HUES48 (cell line): ENCODE data around the gene ACSBG1.
A peak's percentile ranks its signal among the peaks of the same experiment; 100 is the strongest.

Source experiments
- H3K27ac ChIP-seq: one replicate; pipeline ENCODE4 v1.7.0; 2013; ENCODE audit warnings: low read depth, low read length, inconsistent platforms
- H3K27me3 ChIP-seq: 2 replicates; pipeline ENCODE4 v1.6.1; 2013; ENCODE audit warnings: mild to moderate bottlenecking, low read length; ENCODE audit not compliant: control insufficient read depth, insufficient read depth
- H3K36me3 ChIP-seq: 2 replicates; pipeline ENCODE4 v1.6.1; 2013; ENCODE audit warnings: low read length; ENCODE audit not compliant: control insufficient read depth, insufficient read depth
- H3K4me1 ChIP-seq: 2 replicates; pipeline ENCODE4 v1.6.1; 2013; ENCODE audit warnings: mild to moderate bottlenecking, low read length; ENCODE audit not compliant: control insufficient read depth, insufficient read depth
- H3K4me3 ChIP-seq: 2 replicates; pipeline ENCODE4 v1.5.1; 2013; ENCODE audit warnings: mild to moderate bottlenecking, low read depth, low read length
- H3K9ac ChIP-seq: 2 replicates; pipeline ENCODE4 v1.6.1; 2013; ENCODE audit warnings: mild to moderate bottlenecking, low read depth, low read length, moderate library complexity
- H3K9me3 ChIP-seq: 2 replicates; pipeline ENCODE4 v1.6.1; 2013; ENCODE audit warnings: low read length; ENCODE audit not compliant: control insufficient read depth, insufficient read depth

Gene ACSBG1, protein sequence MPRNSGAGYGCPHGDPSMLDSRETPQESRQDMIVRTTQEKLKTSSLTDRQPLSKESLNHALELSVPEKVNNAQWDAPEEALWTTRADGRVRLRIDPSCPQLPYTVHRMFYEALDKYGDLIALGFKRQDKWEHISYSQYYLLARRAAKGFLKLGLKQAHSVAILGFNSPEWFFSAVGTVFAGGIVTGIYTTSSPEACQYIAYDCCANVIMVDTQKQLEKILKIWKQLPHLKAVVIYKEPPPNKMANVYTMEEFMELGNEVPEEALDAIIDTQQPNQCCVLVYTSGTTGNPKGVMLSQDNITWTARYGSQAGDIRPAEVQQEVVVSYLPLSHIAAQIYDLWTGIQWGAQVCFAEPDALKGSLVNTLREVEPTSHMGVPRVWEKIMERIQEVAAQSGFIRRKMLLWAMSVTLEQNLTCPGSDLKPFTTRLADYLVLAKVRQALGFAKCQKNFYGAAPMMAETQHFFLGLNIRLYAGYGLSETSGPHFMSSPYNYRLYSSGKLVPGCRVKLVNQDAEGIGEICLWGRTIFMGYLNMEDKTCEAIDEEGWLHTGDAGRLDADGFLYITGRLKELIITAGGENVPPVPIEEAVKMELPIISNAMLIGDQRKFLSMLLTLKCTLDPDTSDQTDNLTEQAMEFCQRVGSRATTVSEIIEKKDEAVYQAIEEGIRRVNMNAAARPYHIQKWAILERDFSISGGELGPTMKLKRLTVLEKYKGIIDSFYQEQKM

DNA sequence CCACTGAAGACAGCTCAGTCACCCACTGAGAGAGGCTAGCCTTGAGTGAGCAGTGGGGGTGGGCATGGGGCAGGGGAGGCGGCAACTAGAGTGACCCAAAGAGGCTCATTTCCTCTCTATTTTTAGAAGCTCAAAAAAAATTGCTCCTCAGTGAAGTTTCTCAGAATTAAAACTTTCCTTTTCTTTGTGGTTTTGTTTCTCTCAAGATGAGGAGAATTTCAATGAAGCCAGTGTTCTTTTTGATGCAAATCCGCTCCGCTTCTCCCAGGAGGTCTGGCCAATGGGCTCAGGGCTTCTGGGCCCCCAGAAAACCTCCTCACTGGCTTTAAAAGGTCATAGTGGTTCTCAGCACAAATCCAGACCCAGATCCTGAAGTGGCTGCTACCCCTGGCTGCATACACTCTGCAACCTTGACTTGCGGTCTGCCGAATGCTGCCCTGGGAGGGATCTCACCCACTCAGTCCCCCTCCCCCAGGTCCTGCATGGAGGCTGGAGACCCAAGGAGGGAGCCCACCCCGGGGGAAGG is at the start of gene ACSBG1:
TSS of gene ACSBG1 (minus strand) at position 51 of the 526 bp plus-strand sequence. CDS start 64 bp downstream, outside the sequence.
- Histone ChIP-seq H3K27me3 (no peaks in the 10 kb centered on the region), H3K4me3 (no peak within 1 kb of the TSS), H3K27ac (peak within 1 kb of the TSS; percentile 39), H3K36me3 (no peaks in the 10 kb centered on the region), H3K9ac (no peak within 1 kb of the TSS), H3K9me3 (no peaks in the 10 kb centered on the region), H3K4me1 (peaks cover 17% of the 10 kb centered on the region)

DNA sequence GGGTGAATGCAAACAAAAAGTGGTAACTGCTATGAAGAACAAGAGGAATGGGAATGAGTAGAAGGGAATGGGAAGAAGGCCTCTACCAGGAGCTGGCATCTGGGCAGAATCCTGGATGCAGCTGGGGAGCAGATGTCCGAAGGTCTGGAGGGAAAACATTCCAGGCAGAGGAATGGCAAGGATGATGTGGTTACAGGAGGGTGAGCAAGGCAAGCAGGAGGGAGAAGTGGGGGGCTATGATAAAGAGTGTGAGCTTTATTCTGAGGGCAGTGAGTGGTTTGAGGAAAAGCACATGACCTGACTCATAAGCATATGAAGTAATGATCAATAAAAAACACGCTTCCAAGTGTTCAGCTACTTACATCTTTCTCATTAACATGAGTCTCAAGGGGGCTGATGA is 48.0 kb upstream of the ACSBG1 start:
- no peak overlapping the region for H3K4me3 ChIP-seq
- H3K27ac ChIP-seq: no peak overlapping the region
- H3K36me3 ChIP-seq: peaks cover 50% of the 10 kb centered on the region
- H3K4me1 ChIP-seq: no peaks in the 10 kb centered on the region
- no peaks in the 10 kb centered on the region for H3K27me3 ChIP-seq
- H3K9me3 ChIP-seq: no peaks in the 10 kb centered on the region
- H3K9ac ChIP-seq: no peak overlapping the region

DNA sequence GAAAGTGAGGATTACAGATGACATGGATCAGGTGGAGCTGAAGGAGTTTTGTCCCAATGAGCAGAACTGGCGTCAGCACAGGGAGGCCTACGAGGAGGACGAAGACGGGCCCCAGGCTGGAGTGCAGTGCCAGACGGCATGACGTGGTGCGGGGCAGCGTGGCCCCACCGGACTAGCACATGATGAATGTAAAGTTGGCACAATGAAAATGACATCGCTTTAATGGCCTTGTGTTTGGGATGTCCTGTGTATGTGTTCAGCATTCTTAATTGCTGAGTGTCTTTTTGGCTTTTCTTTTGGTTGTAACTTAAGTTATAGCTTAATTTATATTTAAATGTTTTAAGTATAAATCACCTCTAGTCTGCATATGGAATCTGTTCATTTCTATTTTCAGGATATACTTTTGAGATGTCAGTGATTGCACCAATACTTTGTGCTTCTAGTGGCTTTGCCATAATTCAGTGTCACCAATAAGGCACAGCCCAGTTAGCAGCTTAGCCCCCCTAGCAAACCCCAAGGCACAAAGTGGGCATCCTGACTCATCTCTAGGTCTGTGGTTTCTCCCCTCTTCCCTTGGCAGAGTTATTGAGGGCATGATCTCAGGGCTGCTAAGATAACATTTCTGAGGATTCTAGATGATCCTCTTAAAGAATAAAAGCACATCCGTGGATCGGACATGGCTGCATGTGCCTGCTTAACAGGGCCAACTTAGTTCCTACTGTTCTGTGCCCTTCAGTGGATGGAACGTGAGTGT is 46.1 kb upstream of the ACSBG1 start:
- Histone ChIP-seq H3K27ac (no peak overlapping the region), H3K9me3 (no peaks in the 10 kb centered on the region), H3K9ac (no peak overlapping the region), H3K27me3 (no peaks in the 10 kb centered on the region), H3K4me1 (no peaks in the 10 kb centered on the region), H3K4me3 (no peak overlapping the region), H3K36me3 (peaks cover 33% of the 10 kb centered on the region)

DNA sequence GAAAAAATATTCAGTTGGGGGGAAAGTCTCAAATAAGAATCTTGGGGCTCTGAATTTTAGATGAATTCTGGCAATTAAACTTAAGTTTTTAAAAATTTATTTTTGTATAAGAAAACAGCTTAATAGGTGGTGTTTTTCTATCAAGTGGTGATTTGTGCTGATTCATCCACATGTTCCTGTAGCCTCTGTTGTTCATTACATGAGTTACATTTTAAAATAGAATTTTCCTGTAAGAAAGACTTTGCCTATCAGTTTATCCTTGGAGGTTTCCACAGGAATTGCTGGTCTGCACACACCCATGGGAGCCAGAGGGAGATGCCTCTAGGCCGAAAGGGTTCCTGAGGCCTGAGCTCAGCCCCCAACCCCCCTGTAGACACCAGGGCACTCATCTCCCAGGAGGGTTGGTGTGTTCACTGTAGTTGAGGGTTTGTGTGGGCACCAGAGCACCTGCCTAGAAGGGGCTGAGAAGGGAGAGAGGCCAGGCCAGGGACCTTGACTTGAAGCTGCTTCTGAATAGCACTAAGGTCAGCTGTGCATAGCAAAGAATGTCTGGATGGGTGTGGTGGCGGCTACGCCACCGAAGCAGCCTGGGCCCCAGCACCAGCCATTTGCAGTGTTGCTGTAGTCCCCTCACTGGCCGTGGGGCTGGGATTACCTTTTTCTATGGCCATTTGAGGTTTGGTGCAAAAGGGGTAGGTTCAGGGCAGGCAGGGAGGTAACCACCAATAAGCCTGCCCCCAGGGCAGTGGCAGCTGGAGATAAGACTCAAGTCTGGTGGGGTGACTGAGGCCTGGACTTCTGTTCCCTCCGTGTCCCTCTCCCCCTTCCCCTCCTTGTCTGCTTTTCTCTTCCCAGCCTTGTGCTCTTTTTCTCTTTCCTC is 41.9 kb upstream of the ACSBG1 start:
- no peaks in the 10 kb centered on the region for H3K27me3 ChIP-seq
- peaks cover 4% of the 10 kb centered on the region; the same call in 1 of the 2 replicates for H3K36me3 ChIP-seq
- H3K4me3 ChIP-seq: no peak overlapping the region
- no peaks in the 10 kb centered on the region for H3K4me1 ChIP-seq
- no peaks in the 10 kb centered on the region for H3K9me3 ChIP-seq
- no peak overlapping the region for H3K9ac ChIP-seq
- no peak overlapping the region for H3K27ac ChIP-seq

DNA sequence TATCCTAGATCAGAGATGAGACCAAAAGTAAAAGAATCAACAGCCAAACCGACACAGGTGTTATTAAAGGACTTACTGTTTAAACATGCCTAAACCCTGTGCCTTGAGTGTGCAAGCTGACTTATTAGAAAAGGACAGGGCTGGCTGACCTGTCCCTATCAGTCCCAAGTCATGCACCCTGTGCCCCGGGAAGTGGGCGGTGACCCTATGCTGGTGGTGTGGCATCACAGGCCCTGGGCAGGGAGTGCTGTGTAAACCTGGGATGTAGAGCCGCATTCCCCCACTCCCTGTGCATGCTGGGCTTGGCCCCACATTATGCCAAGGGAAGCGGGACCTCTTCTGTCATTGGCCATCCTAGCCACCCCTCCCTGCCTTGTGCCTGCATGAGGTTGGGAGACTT is 40.6 kb upstream of the ACSBG1 start:
- no peak overlapping the region for H3K4me3 ChIP-seq
- no peaks in the 10 kb centered on the region for H3K36me3 ChIP-seq
- no peaks in the 10 kb centered on the region for H3K4me1 ChIP-seq
- no peak overlapping the region for H3K27ac ChIP-seq
- H3K9me3 ChIP-seq: no peaks in the 10 kb centered on the region
- no peaks in the 10 kb centered on the region for H3K27me3 ChIP-seq
- H3K9ac ChIP-seq: no peak overlapping the region

DNA sequence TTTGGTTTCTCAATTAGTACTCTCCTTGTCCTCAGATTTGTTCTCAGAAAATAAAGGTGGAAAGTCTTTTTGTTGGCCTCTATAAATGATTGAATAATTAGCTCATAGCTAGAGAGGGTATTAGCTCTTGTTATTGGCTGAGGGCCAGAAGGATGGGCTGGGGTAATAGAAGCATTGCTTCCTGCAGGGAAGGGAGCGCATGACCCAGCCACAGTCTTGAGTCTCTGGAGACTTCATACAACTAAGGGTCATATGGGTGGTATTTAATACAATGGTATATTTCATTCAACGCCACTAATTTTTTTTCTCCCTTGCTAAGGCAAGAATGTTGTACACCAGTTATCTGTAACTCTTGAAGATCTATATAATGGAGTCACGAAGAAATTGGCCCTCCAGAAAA is 38.4 kb upstream of the ACSBG1 start:
- H3K9me3 ChIP-seq: no peaks in the 10 kb centered on the region
- no peaks in the 10 kb centered on the region for H3K36me3 ChIP-seq

DNA sequence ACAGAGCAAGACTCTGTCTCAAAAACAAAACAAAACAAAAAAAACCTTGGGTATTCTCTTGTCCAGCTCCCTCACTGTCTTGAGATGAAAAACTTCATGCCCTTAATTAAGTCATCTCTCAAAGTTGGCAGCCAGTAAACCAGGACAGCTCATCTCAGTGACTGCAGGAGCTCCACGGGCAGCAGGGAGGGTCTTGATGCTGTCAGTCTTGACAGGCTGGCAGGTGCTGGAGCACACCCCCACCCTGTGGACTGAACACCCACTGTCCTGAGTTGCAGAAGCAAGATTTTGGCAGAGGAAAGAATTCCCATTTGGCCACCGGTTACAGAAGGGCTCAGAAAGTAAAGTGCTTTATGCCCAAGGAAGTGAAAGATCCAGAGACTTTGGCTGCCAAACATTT is 38.0 kb upstream of the ACSBG1 start:
- Histone ChIP-seq H3K4me1 (no peaks in the 10 kb centered on the region), H3K27me3 (no peaks in the 10 kb centered on the region), H3K9ac (no peak overlapping the region), H3K36me3 (no peaks in the 10 kb centered on the region), H3K4me3 (no peak overlapping the region), H3K27ac (no peak overlapping the region), H3K9me3 (no peaks in the 10 kb centered on the region)

More for the DNA sequence above, 38.4 kb upstream of the ACSBG1 start:
- no peaks in the 10 kb centered on the region for H3K4me1 ChIP-seq
- H3K27me3 ChIP-seq: no peaks in the 10 kb centered on the region
- no peak overlapping the region for H3K4me3 ChIP-seq
- no peak overlapping the region for H3K9ac ChIP-seq
- no peak overlapping the region for H3K27ac ChIP-seq

DNA sequence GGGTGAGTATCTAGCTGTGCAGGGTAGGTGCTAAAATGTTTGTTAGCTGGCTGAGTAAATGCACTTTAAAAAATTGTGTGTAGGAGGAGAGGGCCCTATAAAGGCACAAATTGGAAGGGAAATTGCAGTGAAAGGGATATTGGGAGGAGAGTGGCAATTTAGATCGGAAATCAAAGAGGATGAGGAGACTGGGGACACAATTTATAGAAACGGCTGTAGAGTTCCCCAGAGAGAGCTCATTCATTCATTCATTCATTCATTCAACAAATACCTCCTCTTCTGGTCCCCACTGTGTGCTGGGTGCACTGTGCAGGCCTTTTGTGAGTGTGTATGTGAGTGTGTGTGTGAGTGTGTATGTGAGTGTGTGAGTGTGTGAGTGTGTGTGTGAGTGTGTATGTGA is 32.4 kb upstream of the ACSBG1 start:
- Histone ChIP-seq H3K36me3 (no peaks in the 10 kb centered on the region), H3K9ac (no peak overlapping the region), H3K4me3 (no peak overlapping the region), H3K9me3 (no peaks in the 10 kb centered on the region), H3K4me1 (peaks cover 5% of the 10 kb centered on the region; the same call in 1 of the 2 replicates), H3K27ac (no peak overlapping the region), H3K27me3 (peaks cover 22% of the 10 kb centered on the region)

DNA sequence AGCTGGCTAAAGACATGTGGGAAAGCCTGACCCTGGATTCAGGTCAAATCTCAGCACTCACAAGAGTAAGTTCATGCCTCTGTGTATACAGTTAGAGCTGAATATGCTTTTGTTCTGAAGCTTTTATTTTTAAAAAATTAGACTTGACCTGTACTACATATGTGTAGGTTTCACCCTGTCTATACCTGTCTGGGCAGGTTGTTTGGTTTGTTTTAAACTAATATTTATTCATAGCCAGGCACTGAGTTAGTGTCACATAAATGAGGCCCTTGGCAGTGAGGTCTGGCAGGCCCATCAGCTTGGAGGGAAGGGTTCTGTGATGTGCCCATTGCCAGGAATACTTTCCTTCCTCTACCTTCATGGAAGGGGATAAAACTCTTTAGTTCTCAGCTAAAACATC is 31.9 kb upstream of the ACSBG1 start:
- no peaks in the 10 kb centered on the region for H3K9me3 ChIP-seq
- peaks cover 5% of the 10 kb centered on the region; the same call in 1 of the 2 replicates for H3K4me1 ChIP-seq
- peaks cover 22% of the 10 kb centered on the region for H3K27me3 ChIP-seq
- H3K4me3 ChIP-seq: no peak overlapping the region
- H3K27ac ChIP-seq: no peak overlapping the region
- no peak overlapping the region for H3K9ac ChIP-seq
- H3K36me3 ChIP-seq: no peaks in the 10 kb centered on the region

DNA sequence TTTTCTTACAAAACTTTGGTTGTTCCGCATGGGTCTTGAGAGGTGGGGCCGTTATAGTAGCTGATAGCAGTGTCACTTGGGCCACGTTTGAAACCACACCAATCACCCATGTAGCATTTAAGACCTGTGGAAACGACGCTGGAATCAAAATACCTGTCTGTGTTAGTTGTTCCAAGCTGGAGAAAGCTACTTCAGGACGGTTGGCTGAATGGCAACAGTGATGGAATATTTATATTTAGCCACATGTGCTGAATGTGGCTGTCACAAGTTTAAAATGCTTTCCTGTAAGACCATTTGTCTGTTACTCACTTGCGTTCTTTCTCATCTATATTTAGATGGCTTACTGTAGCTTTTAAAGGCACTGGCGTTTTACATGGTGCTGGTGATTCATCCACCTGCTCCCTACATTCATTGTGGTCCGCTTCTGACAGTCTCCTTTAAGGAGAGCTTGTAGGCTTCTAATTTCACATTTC is 31.4 kb upstream of the ACSBG1 start:
- no peaks in the 10 kb centered on the region for H3K9me3 ChIP-seq
- no peak overlapping the region for H3K27ac ChIP-seq
- peaks cover 22% of the 10 kb centered on the region for H3K27me3 ChIP-seq
- H3K4me1 ChIP-seq: peaks cover 5% of the 10 kb centered on the region; the same call in 1 of the 2 replicates
- H3K36me3 ChIP-seq: no peaks in the 10 kb centered on the region
- H3K4me3 ChIP-seq: no peak overlapping the region
- H3K9ac ChIP-seq: no peak overlapping the region
